H1 (cell line): ENCODE results near the gene HIPK2. TPM values are rescaled to one million over a fixed set of nuclear protein-coding genes. Genes with fewer than 3 reads are reported as not detected.

ENCODE experiments used
- CTCF ChIA-PET: fragments of 300-600 bp; sonication (Branson Sonifier 250); formaldehyde crosslinking; loops from one replicate; lab custom pipeline; 2021; ENCODE audit not compliant: partially characterized antibody; lab: Charles Lee
- POLR2A ChIA-PET: fragments of 300-600 bp; sonication (Branson Sonifier 250); formaldehyde crosslinking; loops from one replicate; lab custom pipeline; 2021; ENCODE audit warnings: inconsistent platforms; ENCODE audit not compliant: partially characterized antibody; lab: Charles Lee
- DNase-seq, 2 experiments: peaks; one replicate each; pipeline versions ENCODE4 v3.0.0 to v3.0.0-alpha.2; 2010 to 2022; ENCODE audit warnings: low spot score in 2 of 2, low read depth in 1 of 2, mixed read lengths in 1 of 2
- FAIRE-seq: peaks from 2 replicates; lab custom pipeline; 2011; peaks lifted over from hg19 to GRCh38; lab: Jason Lieb, UNC
- H2AFZ ChIP-seq: 2 replicates; pipeline ENCODE4 v1.8.1; 2012; ENCODE audit warnings: low read length, inconsistent platforms
- H2AK5ac ChIP-seq: 2 replicates; pipeline ENCODE4 v1.6.1; 2013; ENCODE audit warnings: low read depth, low read length
- H2BK120ac ChIP-seq: replicated peaks from 2 replicates; pipeline ENCODE3; 2013; ENCODE audit warnings: low read depth, low read length, inconsistent platforms
- H2BK12ac ChIP-seq: 2 replicates; pipeline ENCODE4 v1.6.1; 2013; ENCODE audit warnings: low read depth, low read length
- H2BK15ac ChIP-seq: 2 replicates; pipeline ENCODE4 v1.6.1; 2013; ENCODE audit warnings: low read length
- H2BK20ac ChIP-seq: 2 replicates; pipeline ENCODE4 v1.6.1; 2013; ENCODE audit warnings: low read length
- H2BK5ac ChIP-seq: 2 replicates; pipeline ENCODE4 v1.6.1; 2013; ENCODE audit warnings: low read depth, low read length
- H3K14ac ChIP-seq: 2 replicates; pipeline ENCODE4 v1.6.1; 2013; ENCODE audit warnings: inconsistent platforms; ENCODE audit not compliant: insufficient read length
- H3K18ac ChIP-seq: 2 replicates; pipeline ENCODE4 v1.6.1; 2013; ENCODE audit warnings: low read length; ENCODE audit errors: extremely low read depth
- H3K23ac ChIP-seq: 2 replicates; pipeline ENCODE4 v1.6.1; 2013; ENCODE audit warnings: inconsistent platforms; ENCODE audit not compliant: insufficient read length
- H3K23me2 ChIP-seq: 2 replicates; pipeline ENCODE4 v1.6.1; 2013; ENCODE audit warnings: low read depth, low read length
- H3K27ac ChIP-seq: 2 replicates; pipeline ENCODE4 v1.6.1; 2011; ENCODE audit warnings: low read depth, low read length, inconsistent platforms
- H3K27me3 ChIP-seq, 4 experiments: replicated peaks in 1 of 4; 1 replicate in 1 of 4; 2 replicates in 3 of 4; pipeline versions ENCODE4 v1.6.1 to v1.8.1; 2011 to 2013; ENCODE audit warnings: low read length in 3 of 4, mild to moderate bottlenecking in 3 of 4, inconsistent platforms in 2 of 4, mixed read lengths in 2 of 4, moderate library complexity in 1 of 4; ENCODE audit not compliant: control insufficient read depth in 3 of 4, insufficient read depth in 3 of 4; ENCODE audit errors: extremely low read depth in 1 of 4
- H3K36me3 ChIP-seq, 4 experiments: 2 replicates each; pipeline versions ENCODE4 v1.6.1 to v1.8.1; 2011 to 2013; ENCODE audit warnings: mild to moderate bottlenecking in 4 of 4, low read length in 3 of 4, moderate library complexity in 2 of 4, control low read depth in 1 of 4, inconsistent platforms in 1 of 4; ENCODE audit not compliant: insufficient read depth in 4 of 4, control insufficient read depth in 2 of 4
- H3K4ac ChIP-seq: replicated peaks from 2 replicates; pipeline ENCODE3; 2013; ENCODE audit warnings: low read length, low read depth, mixed read lengths, inconsistent platforms; ENCODE audit not compliant: insufficient read length
- H3K4me1 ChIP-seq, 4 experiments: replicated peaks in 1 of 4; 1 replicate in 1 of 4; 2 replicates in 3 of 4; pipeline versions ENCODE4 v1.6.1 to v1.8.1; 2011 to 2013; ENCODE audit warnings: low read length in 3 of 4, inconsistent platforms in 2 of 4, mixed read lengths in 1 of 4; ENCODE audit not compliant: insufficient read depth in 4 of 4, control insufficient read depth in 3 of 4
- H3K4me2 ChIP-seq, 2 experiments: 2 replicates each; pipeline versions ENCODE4 v1.6.1 to v1.8.1; 2011 to 2013; ENCODE audit warnings: low read depth in 2 of 2, low read length in 2 of 2, control low read depth in 1 of 2, inconsistent platforms in 1 of 2, mild to moderate bottlenecking in 1 of 2; ENCODE audit not compliant: insufficient read depth in 1 of 2
- H3K4me3 ChIP-seq, 4 experiments: fragments of 200-600, 300-600 bp in 1 of 4; sonication (generic), shearing (Covaris generic), sonication (Bioruptor Twin) in 1 of 4; 2 replicates each; pipeline versions ENCODE4 v1.5.1 to v1.8.1; 2011 to 2016; ENCODE audit warnings: low read length in 4 of 4, low read depth in 3 of 4, control low read depth in 2 of 4, inconsistent platforms in 2 of 4, mild to moderate bottlenecking in 2 of 4, mixed read lengths in 1 of 4, moderate library complexity in 1 of 4; ENCODE audit not compliant: insufficient read depth in 2 of 4; ENCODE audit errors: extremely low read depth in 1 of 4
- H3K56ac ChIP-seq: replicated peaks from 2 replicates; pipeline ENCODE3; 2013; ENCODE audit warnings: low read depth, mild to moderate bottlenecking, mixed read lengths, low read length, inconsistent platforms; ENCODE audit not compliant: insufficient read length
- H3K79me1 ChIP-seq: 2 replicates; pipeline ENCODE4 v1.6.1; 2013; ENCODE audit warnings: low read depth, low read length, control low read depth
- H3K79me2 ChIP-seq, 2 experiments: 2 replicates each; pipeline versions ENCODE4 v1.6.1 to v1.8.1; 2012 to 2013; ENCODE audit warnings: low read length in 2 of 2, mild to moderate bottlenecking in 2 of 2, inconsistent platforms in 1 of 2; ENCODE audit not compliant: insufficient read depth in 2 of 2, control insufficient read depth in 1 of 2
- H3K9ac ChIP-seq, 4 experiments: replicated peaks in 1 of 4; 1 replicate in 1 of 4; 2 replicates in 3 of 4; pipeline versions ENCODE4 v1.6.1 to v1.8.1; 2011 to 2013; ENCODE audit warnings: low read depth in 3 of 4, low read length in 3 of 4, control low read depth in 2 of 4, mild to moderate bottlenecking in 2 of 4, moderate library complexity in 2 of 4, inconsistent platforms in 1 of 4; ENCODE audit errors: extremely low read depth in 1 of 4
- H3K9me3 ChIP-seq, 2 experiments: 2 replicates each; pipeline versions ENCODE4 v1.6.1 to v1.8.1; 2012 to 2013; ENCODE audit warnings: mild to moderate bottlenecking in 2 of 2, moderate library complexity in 2 of 2, control low read depth in 1 of 2, inconsistent platforms in 1 of 2, low read depth in 1 of 2, low read length in 1 of 2, mixed read lengths in 1 of 2; ENCODE audit not compliant: insufficient read depth in 2 of 2
- H4K20me1 ChIP-seq, 2 experiments: replicated peaks in 1 of 2; 2 replicates each; pipeline versions ENCODE3 to v1.8.1; 2011 to 2013; ENCODE audit warnings: inconsistent platforms in 2 of 2, low read length in 2 of 2, mild to moderate bottlenecking in 1 of 2; ENCODE audit not compliant: insufficient read depth in 2 of 2, control insufficient read depth in 1 of 2
- H4K5ac ChIP-seq: 2 replicates; pipeline ENCODE4 v1.6.1; 2013; ENCODE audit warnings: low read length, low read depth, mixed read lengths, inconsistent platforms; ENCODE audit not compliant: insufficient read length
- H4K8ac ChIP-seq: 2 replicates; pipeline ENCODE4 v1.8.0; 2013; ENCODE audit warnings: mild to moderate bottlenecking, moderate library complexity, low read length, inconsistent platforms; ENCODE audit not compliant: insufficient read depth; ENCODE audit errors: extremely low read depth
- H4K91ac ChIP-seq: replicated peaks from 2 replicates; pipeline ENCODE3; 2013; ENCODE audit warnings: low read length, mixed read lengths, inconsistent platforms; ENCODE audit not compliant: insufficient read length
- FOSL1 ChIP-seq: IDR thresholded peaks from 2 replicates; pipeline ENCODE4 v1.6.1; 2011; ENCODE audit warnings: mild to moderate bottlenecking, low read depth, low read length, moderate library complexity; ENCODE audit not compliant: insufficient read depth
- GABPA ChIP-seq: IDR thresholded peaks from 2 replicates; pipeline ENCODE4 v1.6.1; 2011; ENCODE audit warnings: mild to moderate bottlenecking, low read length, moderate library complexity, borderline replicate concordance; ENCODE audit not compliant: insufficient read depth
- POU5F1 ChIP-seq: IDR thresholded peaks from 2 replicates; pipeline ENCODE4 v1.6.1; 2011; ENCODE audit warnings: low read depth, mild to moderate bottlenecking, low read length, moderate library complexity
- WGBS, 2 experiments: shearing (Covaris generic) in 1 of 2; methylation state at CpG; one replicate each; pipeline versions ENCODE4 v1.1.6 to v1.1.7; 2013 to 2015; ENCODE audit warnings: low lambda C conversion rate in 2 of 2, mixed read lengths in 2 of 2, inconsistent platforms in 1 of 2, low coverage in 1 of 2, missing lambda C conversion rate in 1 of 2; ENCODE audit not compliant: insufficient replicate concordance in 2 of 2, insufficient coverage in 1 of 2, insufficient read length in 1 of 2; ENCODE audit errors: extremely low coverage in 1 of 2, missing lambda C conversion rate in 1 of 2; 5-methylcytosine and 5-hydroxymethylcytosine counted together
- polyA plus RNA-seq, 7 experiments: library from polyadenylated mRNA; depleted of rRNA in 3 of 7; stranded (reverse) in 5 of 7; unstranded in 2 of 7; fragments of >200 nt in 5 of 7; fragments of 200-250 nt in 2 of 7; gene quantifications; 1 replicate in 5 of 7; 2 replicates in 1 of 7; 4 replicates in 1 of 7; pipeline versions ENCODE4 v1.2.1 to v1.2.3, GENCODE V29; 2011 to 2013; ENCODE audit warnings: missing spikeins in 2 of 7, mixed read lengths in 2 of 7
- total RNA-seq: library from RNA; stranded (reverse); fragmentation: NEBNext Ultra II Directional; extraction: Animal tissue kit (Norgen Biotek cat#: 25700); gene quantifications from 2 replicates; pipeline ENCODE4 v1.2.1, GENCODE V29; 2021

The HIPK2 gene
- total and polyA plus RNA-seq, 2 of the 8 experiments (the other 6 are each of a cell fraction or from before 2014, with no cell fraction given), result 8.3 to 24.3 TPM

GRCh38 chr7:139591550-139592195 is 186.1 kb downstream of the HIPK2 start:
- Histone ChIP-seq H3K14ac (no peak overlapping the region), H3K4ac (no peak overlapping the region), H3K27me3 (no peaks in the 10 kb centered on the region), H3K79me1 (no peaks in the 10 kb centered on the region), H3K36me3 (peaks cover 0 to 12% (median 0%) of the 10 kb centered on the region in 4 experiments; a peak in 1 of 8 replicates), H4K8ac (no peak overlapping the region), H2BK120ac (no peak overlapping the region), H3K9ac (no peak overlapping the region), H2BK15ac (no peak overlapping the region), H4K20me1 (no peaks in the 10 kb centered on the region), H2BK5ac (no peak overlapping the region), H3K18ac (no peak overlapping the region), H2AFZ (no peak overlapping the region), H4K5ac (no peak overlapping the region), H3K4me2 (no peak overlapping the region), H3K4me3 (no peak overlapping the region), H3K9me3 (no peaks in the 10 kb centered on the region), H4K91ac (no peak overlapping the region), H3K23ac (no peak overlapping the region), H3K27ac (no peak overlapping the region), H3K56ac (no peak overlapping the region), H2AK5ac (no peak overlapping the region), H2BK20ac (no peak overlapping the region), H3K79me2 (no peaks in the 10 kb centered on the region), H3K23me2 (no peaks in the 10 kb centered on the region), H3K4me1 (no peaks in the 10 kb centered on the region; a peak in 1 of 7 replicates), H2BK12ac (no peak overlapping the region)
- DNase-seq, result no peak
- POLR2A ChIA-PET, result interaction anchor here (0.6 kb wide), 1 partner anchor 1129 kb away, joined by 3 read pairs; no protein-coding TSS in a partner anchor
- no peak for FAIRE-seq
- WGBS, 2 experiments, result 80% methylated on average over 3 of the region's 3 CpGs; no CpG with 5 or more reads in 1 of the 2 experiments
- CTCF ChIA-PET, result interaction anchor here (0.7 to 5.0 kb wide), 7 partner anchors 10 to 411 kb away, joined by 3 to 51 read pairs (median 3); no protein-coding TSS in a partner anchor
- no peak for TF ChIP-seq FOSL1
- TF ChIP-seq GABPA, result no peak
- TF ChIP-seq POU5F1, result no peak
